GM12878 (cell line): ENCODE data around the gene CWC25.

Source experiments
- BACH1 ChIP-seq: fragments of 450-650 bp; IDR thresholded peaks from 2 replicates; pipeline ENCODE4 v1.6.1; 2017; ENCODE audit warnings: mild to moderate bottlenecking, borderline replicate concordance
- BRCA1 ChIP-seq: IDR thresholded peaks from 2 replicates; pipeline ENCODE4 v1.6.1; 2011; ENCODE audit warnings: low read depth, low read length, improper control_type of control experiment
- CEBPB ChIP-seq, 2 experiments: fragments of 150-350 bp in 1 of 2; IDR thresholded peaks; 2 replicates each; pipeline ENCODE4 v1.6.1; 2012 to 2014; ENCODE audit warnings: low read depth in 2 of 2, low read length in 2 of 2, borderline replicate concordance in 1 of 2, inconsistent platforms in 1 of 2
- CREB1 ChIP-seq: IDR thresholded peaks from 2 replicates; pipeline ENCODE4 v1.6.1; 2012; ENCODE audit warnings: low read depth, mild to moderate bottlenecking, inconsistent platforms
- CTCF ChIP-seq, 3 experiments: IDR thresholded peaks in 2 of 3; conservative IDR thresholded peaks in 1 of 3; 2 replicates each; pipeline ENCODE4 v1.5.1; 2011; ENCODE audit warnings: low read depth in 3 of 3, low read length in 3 of 3, mild to moderate bottlenecking in 3 of 3, control low read depth in 2 of 3, moderate library complexity in 2 of 3, inconsistent platforms in 1 of 3, mixed read lengths in 1 of 3; ENCODE audit not compliant: control insufficient read depth in 2 of 3, insufficient read depth in 1 of 3; ENCODE audit errors: extremely low read depth in 1 of 3
- ESRRA ChIP-seq: IDR thresholded peaks from 2 replicates; pipeline ENCODE4 v1.6.1; 2012; ENCODE audit warnings: mild to moderate bottlenecking, low read length, improper control_type of control experiment
- FOS ChIP-seq: IDR thresholded peaks from 3 replicates; pipeline ENCODE4 v1.6.1; 2011; ENCODE audit warnings: borderline replicate concordance; ENCODE audit not compliant: insufficient read length; ENCODE audit errors: extremely low read depth
- NFYB ChIP-seq: IDR thresholded peaks from 2 replicates; pipeline ENCODE4 v1.6.1; 2011; ENCODE audit warnings: low read depth, mild to moderate bottlenecking, low read length, improper control_type of control experiment, moderate library complexity; ENCODE audit not compliant: insufficient read depth
- POLR2A ChIP-seq: IDR thresholded peaks from 2 replicates; pipeline ENCODE4 v1.6.1; 2011; ENCODE audit warnings: low read depth, mild to moderate bottlenecking, low read length
- TCF7 ChIP-seq: IDR thresholded peaks from 2 replicates; pipeline ENCODE4 v1.6.1; 2014; ENCODE audit warnings: antibody characterized with exemption, borderline replicate concordance

- TF ChIP-seq CTCF (IDR thresholded peaks at IDR 0.05 in 2 of 3, conservative IDR thresholded peaks at IDR 0.05 in 1 of 3; ENCODE audit: control insufficient read depth in 2 of 3, extremely low read depth in 1 of 3, insufficient read depth in 1 of 3, low read depth in 3 of 3, low read length in 3 of 3) (no peak), POLR2A (no peak), CREB1 (no peak), FOS (no peak), BACH1 (no peak), CEBPB (IDR thresholded peaks at IDR 0.05; ENCODE audit: borderline replicate concordance in 1 of 2, low read depth in 2 of 2, low read length in 2 of 2) (no peak), BRCA1 (no peak), ESRRA (no peak), TCF7 (no peak), NFYB (no peak)
Observed at GRCh38 chr17:38762231-38762630, 62.9 kb downstream of the CWC25 start.
